CD4-positive, alpha-beta T cell treated with Interleukin-6 for 4 hours (primary cell): Measurements from ENCODE around the gene CEP63.

ENCODE experiments used
- DNase-seq: peaks from one replicate; pipeline ENCODE4 v3.0.0-alpha.2; 2020; ENCODE audit warnings: mixed read lengths

Gene CEP63

DNA sequence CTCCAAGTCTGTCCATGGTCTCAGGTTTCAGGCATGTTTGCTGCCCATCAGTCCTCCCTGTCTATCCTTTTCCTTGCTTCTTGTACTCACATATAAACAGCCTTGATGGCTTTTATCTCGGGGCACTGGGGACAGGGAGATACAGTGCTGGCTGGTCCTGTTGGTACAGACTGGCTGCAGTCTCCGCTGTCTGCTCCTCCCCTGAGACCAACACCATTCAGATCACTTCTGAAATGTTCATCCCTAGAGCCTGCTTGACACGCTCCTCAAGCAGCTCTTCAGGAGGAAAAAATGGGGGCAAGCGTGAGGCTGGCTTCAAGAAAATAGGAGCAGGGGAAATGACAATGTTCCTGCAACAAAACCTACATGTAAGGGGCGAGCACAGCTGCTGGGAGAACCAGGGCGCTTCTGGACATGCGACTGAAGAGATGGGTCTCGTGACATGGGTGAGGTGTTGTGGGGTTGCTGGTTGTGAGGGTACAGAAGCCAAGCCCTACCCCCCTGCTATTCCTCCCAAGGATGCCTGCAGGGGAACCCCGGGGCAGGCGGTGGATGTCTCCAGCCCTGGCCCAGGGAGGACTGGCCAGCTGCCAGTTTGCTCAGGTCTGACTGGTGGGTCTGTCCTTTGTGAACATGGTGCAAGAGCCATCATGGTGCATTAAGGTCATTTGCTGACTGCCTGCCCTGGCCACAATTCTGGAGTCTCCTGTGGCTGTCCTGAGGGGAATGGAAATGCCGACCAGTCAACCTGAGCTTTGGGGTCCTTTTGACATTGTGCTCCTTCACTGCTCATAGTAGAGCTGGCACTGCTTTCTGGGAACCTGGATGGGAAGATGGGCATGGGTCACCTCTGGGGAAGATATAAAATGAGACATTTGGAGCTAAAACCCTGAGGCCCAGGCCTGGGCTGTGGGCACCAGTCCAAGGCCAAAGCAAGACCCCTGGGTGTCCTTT is 124.9 kb downstream of the CEP63 start:
- no peak for DNase-seq

DNA sequence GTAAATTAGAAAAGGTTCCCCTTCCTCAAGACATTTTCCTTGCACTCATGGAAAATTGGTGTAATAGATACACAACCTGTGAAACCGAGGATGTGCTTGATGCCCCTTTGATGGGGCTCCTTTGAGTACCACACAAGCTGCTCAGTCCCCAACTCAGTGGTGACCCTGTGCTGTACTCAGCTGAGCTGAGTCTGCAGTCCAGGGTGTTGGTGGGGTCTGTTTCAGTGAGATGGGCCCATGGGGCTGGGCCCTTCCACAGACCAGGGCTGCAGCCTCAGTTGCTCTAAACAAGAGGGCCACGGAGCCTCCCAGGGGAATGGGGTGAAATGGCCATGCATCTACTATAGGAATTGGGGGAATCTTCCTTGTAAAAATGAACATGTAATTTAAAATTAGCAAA is 125.7 kb downstream of the CEP63 start:
- DNase-seq, result no peak

DNA sequence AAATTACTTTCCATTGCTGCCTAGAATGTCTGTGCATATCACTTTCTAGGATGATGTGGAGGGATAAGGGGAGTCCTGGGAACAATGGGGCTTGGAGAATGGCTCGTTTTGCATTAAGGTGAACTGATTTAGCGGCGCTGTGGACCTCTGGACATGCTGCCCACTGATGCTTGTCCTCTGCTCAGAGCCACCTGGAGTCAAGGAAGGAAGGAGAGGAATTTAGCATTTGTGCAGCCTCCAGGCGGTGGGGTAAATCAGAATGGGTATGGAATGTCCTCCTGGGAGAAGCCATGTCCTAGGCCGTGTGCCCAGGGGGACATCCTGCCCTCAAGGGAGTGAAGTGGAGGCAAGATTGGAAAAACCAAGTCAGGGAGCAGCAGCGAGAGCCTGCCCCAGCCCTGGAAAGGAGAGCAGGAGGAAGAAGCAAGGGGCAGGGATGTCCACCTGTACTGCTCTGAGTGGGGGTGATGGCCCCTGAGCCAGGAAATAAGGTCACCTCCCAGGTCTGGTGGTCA is 127.2 kb downstream of the CEP63 start:
- no peak for DNase-seq

DNA sequence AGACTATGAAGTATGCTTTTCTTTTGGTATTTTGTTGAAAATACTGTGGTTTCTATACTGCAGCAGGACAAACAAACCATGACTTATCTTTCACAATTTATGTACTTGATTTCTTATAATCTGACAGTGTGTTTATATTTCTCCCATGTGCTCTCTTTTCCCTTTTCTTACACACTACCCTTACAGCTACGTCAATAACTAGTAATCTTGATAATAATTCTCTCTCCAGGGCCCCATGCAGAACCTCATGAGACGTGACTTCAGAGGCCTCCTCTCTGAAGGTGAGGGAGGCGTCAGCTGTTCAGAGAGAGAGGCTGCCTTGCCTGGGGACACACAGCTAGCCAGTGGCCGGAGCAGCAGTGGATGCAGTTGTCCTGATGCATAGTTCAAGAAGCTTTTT is 129.1 kb downstream of the CEP63 start:
- DNase-seq, result no peak

DNA sequence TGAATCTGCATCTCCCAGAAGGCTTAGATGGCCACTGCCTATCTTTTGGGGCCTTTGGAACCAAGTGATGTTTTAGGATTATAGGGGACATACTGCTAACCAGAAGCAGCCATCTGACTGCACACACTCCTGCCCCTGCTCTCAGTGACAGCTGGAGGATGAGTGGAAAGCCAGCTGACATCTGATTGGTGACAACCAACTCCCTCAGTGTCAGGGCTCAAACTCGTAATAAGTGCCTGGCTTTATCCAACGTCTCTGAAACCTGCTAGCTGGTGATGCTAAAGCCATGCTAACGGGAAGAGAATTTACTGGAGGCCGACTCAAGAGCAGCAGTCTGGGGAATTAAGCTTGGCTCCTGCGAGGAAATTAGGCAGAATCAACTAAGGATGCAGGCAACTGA is 129.9 kb downstream of the CEP63 start:
- DNase-seq, result no peak

DNA sequence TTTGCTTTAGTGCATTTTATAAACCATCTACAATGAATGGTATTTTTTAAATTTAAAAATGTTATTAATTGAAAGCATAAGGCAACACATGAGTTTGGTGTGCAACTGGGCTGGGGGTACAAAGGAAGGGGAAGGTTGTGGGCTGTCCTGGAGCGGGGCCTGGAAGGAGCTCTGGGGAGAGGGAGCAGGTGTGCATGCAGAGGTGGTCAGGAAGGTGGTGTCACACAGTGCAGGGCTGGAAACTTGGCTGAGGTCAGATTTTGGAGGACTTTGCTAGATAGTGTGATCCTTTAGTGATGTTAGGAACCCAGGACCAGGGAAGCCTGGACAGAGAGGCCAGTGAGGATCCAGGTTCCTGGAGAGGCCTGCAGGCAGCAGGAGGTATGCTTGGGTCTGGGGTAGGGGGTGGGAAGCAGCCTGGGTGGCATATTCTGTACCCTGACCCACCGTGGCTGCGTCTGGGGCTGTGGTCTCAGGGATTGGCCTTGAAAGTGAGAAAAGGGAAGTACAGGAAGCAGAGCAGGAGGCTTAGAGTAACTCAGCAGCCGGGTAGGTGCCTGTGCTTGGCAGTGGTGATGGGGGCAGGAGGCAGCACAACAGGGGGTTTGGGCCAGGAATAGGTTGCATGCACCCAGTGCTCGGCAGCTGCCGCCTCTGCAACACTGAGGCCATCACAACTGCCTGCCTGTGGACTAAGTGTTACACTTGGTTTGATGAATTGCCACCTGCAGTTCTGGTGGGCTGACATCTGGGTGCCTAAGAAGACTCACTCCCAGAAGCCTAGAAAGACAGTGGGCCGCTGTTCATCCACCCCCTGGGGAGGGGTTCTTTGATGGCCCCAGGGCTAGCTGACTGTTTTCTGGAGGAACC is 132.0 kb downstream of the CEP63 start:
- no peak for DNase-seq

DNA sequence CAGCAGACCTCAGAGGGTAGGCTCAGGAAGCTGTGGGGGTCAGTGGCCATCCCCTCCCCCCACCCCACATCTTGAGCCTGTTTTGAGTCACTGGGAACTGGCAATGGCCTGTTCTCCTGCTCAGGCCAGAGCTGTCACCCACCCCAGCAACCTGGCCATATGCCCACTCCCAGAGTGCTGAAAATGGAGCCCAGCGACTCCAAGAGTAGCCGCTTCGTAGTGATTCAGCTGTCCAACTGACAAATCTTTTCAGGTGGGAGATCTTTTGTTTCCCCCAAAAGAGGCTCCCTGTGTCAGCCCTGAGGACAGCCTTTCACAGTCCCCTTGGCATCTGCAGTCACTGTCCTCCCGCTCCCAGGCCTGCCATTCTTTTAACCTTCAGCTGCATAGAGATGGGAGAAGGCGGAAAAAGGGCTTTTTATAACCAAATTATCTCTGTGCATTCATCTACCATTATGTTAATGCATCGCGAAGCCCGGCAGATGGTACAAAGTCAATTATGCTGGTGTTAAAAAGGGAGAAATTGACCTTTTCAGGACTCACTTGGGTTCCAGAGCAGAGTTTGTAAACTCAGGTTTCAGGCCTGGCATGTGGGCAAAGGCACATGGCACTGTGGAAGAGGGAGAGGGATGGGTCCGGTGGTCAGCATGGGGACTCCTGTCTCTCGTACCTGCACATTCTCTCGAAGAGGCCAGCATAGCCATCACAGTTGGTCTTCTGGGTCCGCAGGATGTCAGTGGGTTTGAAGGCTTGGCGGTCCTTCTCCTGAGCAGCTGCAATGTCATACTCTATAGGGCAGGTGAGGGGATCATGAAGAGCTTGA is 132.8 kb downstream of the CEP63 start:
- no peak for DNase-seq

DNA sequence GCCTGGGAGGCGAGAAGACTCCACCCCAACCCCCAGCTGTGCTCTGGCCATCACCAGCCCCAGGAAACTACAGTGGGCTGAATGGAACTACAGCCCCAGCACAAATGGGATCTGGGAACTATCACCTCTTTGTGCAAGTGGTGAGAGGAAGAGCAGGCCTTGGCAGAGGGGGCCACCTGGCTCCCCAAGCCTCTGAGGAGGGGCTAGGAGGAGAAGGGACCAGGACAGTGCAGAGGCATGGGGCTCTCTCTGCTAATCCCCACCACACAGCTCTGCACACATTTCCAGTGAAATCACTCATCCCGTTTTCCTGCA is 133.4 kb downstream of the CEP63 start:
- no peak for DNase-seq

DNA sequence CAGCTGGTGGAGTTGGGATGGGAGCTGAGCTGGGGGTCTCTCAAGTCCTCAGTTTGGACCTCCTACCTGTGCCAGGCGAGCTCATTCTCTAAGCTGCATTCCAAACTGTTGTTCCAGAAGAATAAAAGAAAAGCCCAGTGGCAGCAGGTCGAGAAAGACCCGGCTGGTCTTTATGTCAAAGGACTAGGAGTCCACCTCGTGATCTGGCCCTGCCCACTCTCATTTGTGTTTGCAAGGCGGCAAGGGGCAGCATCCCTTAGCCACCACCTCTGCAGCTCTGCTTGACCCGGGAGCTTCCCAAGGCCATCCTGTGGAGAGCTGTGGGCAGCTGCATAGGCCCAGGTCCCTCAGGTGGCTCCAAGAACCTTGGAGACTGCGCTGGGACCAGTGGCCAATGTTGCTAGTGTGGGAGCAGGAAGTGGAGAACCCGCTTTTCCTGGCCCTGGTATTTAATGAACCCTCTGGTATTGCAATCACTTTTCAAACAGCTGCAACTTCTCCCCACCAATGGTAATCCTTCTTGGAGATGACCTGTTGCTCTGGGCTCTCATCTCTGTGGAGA is 134.1 kb downstream of the CEP63 start:
- DNase-seq, result no peak

DNA sequence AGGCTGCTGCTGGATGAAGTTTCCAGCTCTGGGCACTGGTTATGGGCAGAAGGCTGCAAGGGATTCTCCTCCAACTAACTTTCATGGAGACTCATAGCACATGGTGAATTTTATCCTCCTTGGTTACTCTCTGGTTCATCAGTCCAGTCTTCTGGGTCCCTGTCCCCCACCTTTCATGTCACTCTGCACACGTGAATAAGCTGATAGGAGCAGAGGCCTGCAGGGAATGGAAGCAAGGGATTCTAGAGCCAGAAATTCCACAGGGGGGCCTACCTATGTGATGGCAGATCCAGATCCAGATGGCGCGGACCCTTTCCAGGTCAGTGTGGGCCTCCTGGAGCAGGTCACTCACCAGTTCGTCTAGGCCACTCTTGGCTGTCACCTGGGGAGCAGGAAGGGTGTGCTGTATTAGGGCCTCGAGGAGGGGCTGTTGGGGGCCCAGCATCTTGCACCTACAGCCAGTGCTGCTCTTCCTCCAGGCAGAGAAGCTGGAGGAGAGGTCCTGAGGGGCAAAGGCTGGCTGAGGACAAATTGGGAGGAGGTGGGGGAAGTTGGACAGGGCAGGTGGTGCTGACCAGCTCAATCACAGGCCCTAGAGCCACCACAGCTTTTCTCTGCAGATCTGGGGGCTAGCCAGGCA is 134.7 kb downstream of the CEP63 start:
- DNase-seq, result no peak

DNA sequence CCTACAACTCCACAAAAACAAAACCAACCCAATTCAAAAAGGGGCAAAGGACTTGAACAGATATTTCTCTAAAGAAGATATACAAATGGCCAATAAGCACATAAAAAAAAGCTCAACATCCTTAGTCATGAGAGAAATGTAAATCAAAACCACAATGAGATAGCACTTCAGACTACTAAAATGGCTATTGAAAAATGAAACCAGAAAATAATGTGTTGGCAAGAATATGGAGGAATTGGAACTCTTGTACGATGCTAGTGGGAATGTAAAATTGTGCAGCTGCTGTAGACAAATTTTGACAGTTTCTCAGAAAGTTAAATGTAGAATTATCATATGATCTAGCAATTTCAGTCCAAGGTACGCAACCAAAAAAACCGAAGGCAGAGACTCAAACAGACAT is 136.0 kb downstream of the CEP63 start:
- DNase-seq, result no peak

DNA sequence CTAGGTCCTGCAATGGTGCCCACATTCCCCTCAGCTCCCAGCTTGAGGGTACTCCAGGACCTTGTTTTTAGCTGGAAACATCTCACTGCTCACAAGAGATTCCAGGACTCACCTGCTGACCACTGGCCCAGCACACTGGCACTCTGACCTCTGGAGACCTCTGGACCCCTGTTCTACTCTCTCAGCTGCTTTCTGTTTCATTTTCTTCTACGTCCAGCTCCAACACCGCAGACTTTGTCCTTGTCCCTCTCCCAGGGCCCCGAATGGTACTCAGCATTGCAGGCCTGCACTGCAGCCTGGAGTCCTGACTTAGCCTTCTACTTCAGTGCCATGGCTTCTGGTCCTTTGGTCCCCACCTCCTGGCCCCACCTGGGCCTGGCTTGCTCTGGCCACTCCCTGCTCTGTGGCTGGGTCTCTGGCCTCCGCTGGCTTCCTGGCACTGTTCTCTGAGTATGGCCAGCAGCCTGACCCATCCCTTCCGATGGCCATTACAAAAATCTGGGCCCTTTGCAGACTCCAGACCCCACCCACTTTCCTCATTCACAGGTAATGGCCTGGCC is 137.0 kb downstream of the CEP63 start:
- no peak for DNase-seq

DNA sequence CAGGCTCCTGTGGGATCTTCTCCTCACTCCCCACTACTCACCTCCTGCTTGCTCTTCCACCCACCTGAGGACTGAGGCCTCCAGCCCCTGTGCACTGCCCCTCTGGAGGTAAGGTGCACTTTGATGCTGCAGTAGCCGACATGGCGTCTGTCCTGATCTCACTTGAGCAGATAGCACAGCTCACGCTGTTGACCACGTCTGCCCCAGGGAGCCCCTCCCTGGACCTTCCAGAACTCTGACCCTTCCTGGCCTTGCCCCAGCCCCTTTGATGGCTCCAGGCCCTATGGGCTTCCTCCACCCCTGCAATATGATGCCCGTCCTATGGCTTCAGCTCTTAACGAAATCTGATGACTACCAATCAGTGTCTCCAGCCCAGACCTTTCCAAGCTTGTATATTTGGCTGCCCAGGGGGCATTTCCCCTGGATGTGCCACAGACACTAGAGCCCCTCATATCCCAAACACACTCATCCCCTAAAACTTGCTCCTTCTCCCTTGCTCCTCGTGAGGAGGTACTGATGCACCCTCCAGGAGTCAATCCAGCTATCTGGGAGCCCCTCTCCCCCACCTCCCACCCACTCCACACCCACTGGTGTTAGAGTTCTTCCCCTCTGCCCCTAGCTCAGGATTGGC is 137.9 kb downstream of the CEP63 start:
- no peak for DNase-seq
